Fibroblast of skin of right biceps (primary cell): ENCODE measurements around the gene EYA2.
"Not testable (repeated sequence)": the region's sequence is repeated elsewhere in the genome, so short reads cannot be mapped to it uniquely, and the experiment has no call there.

Experiments
- DNase-seq: peaks from one replicate; pipeline ENCODE4 v3.0.0-alpha.2; 2013

The EYA2 gene, protein sequence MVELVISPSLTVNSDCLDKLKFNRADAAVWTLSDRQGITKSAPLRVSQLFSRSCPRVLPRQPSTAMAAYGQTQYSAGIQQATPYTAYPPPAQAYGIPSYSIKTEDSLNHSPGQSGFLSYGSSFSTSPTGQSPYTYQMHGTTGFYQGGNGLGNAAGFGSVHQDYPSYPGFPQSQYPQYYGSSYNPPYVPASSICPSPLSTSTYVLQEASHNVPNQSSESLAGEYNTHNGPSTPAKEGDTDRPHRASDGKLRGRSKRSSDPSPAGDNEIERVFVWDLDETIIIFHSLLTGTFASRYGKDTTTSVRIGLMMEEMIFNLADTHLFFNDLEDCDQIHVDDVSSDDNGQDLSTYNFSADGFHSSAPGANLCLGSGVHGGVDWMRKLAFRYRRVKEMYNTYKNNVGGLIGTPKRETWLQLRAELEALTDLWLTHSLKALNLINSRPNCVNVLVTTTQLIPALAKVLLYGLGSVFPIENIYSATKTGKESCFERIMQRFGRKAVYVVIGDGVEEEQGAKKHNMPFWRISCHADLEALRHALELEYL

DNA sequence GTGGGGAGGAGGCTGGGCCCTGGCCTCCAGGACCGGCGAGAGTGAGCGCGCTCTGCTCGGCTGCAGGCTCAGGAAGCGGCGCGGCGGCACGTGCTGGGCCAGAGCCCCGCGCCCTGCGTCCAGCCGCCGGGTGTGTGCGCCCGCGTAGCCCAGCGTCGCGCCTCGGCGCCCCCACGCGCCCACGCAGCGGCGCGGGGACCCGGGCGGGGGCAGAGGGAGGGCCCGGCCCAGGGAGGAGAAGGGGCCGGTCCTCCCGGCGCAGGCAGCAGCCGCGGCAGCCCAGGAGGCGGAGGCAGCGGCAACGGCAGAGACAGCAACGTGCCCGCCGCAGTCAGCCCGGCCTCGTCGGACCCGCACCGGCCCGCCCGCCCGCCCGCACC is at the start of gene EYA2:
EYA2 (plus strand) TSS at position 265 of the 380 bp plus-strand sequence. CDS start 95,168 bp downstream, outside the sequence.
- peak; percentile 12 for DNase-seq

DNA sequence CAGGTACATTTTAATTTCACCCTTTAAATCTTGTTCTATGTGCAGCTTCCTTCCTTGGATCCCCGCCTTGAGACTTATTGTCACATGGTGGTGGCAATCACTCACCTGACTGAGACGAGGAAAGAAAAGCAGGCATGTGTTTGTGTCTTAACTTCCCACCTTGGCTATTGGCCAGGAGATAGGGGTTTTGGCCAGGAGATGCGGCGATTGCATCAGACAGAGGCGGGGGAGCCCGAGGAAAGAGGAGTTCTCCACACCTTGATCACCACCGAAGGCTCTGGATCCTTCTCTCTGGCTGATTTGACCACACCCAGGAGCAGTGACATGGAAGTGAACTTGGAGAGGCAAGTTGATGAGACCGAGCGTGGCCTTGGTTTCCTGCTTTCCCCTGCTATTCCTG is 49.7 kb upstream of the EYA2 start:
- no peak for DNase-seq

DNA sequence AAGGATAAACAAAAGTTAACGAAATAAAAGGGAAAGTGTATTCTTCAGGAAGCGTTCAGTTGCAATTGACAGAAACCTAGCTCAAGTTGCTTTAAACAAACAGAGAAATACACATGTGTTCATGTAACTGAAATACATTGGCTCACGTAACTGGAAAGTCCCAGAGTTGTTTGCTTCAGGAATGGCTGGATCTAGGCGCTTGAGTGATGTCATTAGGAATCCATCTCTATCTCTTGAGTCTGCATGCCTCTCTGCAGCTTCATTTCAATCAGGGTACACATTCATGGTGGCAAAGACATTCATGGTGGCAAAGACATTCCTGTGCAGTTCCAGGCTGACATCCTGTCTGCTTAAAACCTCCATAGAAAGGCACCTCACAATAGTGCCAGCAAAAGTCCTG is 45.4 kb upstream of the EYA2 start:
- no peak for DNase-seq

DNA sequence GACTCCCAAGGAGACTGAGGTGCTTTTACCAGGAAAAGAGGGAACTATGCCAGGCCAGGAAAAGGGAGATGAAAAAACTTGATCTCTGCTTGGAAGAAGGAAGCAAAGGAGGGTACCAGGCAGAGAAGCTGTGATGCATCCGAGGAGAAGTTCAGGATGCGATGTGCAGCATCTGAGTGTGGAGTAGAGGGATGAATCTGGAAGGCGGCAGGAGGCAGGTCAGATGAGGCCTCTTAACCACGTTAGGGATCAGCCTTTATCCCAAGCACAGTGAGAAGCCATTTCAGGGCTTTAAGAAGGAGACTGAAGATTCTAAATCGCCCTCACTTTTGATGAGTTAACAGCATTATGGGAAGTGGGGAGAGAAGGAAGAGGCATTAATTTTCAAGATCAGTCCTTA is 44.9 kb upstream of the EYA2 start:
- no peak for DNase-seq

DNA sequence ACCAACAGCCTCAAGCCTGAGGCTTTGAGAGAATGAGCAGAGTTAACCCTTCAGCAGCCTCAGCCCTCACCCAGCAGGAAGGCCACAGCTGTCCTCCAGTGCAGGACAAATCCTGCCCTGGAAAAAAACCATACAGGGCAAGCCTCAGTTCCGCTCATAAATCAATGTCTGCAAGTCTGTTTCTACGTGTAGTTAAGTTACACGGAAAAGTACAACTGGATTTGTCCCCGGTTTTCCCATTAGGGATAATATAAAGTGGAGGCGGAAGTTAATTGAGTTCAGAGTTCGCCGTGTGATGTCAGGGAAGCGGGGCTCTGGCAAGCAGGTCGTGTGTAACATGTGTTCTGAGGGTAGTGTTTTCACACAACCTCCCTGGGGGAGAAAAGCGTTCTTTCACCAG is 44.2 kb upstream of the EYA2 start:
- no peak for DNase-seq

DNA sequence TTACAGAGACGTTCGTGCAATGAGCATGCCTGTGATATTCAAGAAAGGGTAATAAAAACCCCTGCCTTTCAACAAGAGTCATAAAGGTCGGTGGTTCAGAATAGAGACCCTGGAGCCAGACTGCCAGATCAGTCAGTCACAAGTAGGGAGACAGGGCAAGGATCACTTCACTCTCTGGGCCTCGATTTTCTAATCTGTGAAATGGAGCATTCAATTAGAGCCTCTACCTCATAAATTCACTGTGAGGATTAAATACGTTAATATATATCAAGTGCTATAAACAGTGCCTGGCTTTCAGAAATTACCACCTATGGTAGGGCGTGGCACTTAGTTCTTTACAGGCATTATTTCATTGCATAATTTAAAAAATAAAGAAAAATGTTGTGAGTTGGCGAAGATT is 43.7 kb upstream of the EYA2 start:
- DNase-seq: no peak

DNA sequence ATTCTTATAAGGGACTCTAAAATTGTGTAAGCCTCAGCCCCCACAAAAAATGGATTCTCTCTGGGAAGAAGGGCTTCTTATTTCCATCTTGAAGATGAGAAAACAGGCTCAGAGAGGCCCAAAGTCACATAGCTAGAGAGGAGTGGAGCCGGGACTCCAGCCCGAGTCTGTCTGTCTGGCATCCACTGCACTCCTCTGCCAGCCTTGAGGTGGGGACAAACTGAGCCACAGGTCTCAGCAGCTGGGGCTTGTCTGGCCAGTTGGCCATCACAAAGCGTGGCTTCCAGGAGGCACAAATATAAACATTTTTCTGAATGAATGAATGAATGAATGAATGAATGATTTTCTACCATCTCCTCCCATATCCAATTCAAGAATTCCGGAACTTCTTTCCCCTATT is 42.9 kb upstream of the EYA2 start:
- DNase-seq: no peak

DNA sequence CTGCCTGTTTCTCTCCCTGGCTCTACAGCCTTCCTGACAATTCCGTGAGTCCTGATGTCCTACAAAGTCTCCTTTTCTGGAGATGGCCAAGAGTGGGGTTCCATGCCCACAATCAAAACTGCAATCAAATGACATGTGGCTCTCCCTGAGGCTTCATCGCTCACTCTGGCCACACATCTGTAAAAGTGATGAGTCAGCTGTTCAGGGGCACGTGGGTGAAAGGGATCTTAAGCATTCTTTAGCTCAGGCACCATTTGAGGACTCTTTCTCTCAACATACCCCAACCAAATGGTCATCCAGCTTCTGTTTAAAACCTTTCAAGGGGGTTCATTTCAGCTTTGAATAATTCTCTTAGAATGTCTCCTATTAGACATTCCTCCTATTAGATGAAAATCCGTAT is 42.3 kb upstream of the EYA2 start:
- DNase-seq: no peak

DNA sequence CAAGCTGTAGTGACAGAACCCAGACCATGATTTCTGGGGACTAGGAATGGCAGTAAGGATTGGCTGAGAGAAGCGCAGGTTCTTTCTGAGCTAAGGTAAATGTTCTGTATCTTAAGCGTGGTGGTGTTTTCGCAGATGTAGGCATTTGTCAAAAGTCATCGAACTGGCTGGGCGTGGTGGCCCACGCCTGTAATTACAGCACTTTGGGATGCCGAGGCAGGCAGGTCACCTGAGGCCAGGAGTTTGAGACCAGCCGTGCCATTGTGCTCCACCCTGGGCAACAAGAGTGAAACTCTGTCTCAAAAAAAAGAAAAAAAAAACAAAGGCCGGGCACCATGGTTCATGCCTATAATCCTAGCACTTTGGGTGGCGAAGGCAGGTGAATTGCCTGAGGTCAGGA is 40.7 kb upstream of the EYA2 start:
- no peak for DNase-seq

DNA sequence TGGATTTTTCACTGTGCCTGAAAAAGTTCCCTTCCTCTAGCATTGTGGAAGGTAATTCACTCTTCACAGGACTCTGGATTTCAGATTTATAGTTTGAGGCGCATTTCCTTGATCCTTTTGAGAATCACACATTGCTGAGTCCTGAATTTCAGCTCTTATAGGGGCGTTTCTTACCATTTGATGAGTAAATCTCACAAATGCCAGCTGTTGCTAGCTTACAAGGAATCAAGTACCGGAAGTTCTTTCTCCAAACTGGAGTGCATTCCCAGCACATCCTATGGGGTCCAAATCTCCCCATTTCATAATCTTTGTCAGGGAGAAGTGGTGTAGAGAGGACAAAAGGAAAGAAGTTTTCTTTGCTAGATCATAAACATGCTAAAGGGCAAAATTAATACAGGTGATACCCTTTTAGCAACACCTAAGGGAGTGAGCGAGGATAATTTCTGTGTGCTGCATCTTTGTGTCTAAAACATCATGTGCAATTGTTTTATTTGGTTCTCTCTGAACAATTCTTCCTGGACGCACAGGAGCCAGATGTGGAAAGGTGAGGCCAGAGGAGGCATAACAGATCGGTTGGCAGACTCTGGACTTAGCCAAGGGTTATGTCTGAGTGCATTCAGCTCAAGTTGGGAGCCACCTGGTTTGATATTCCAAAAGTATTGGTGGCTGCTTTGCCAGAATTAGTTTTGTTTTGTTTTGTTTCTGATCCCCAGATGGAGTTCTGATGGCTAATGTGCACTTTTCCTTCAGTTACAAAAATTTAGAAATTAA is 37.4 kb upstream of the EYA2 start:
- no peak for DNase-seq

DNA sequence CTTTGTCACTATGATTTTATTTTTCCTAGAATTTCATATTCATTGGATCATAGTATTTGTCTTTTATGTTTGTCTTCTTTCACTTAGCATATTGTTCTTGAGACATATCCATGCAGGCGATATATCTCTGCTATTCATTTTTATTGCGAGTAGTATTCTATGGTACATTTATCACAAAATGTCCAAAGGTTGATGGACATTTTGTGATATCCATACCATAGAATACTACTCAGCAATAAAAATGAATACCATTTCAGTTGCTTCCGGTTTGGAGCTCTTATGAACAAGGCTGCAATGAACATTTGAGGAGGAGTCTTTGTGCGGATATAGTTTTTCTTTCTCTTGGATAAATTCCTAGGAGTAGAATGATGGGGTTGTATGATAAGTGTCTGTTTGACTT is 28.8 kb upstream of the EYA2 start:
- DNase-seq: no peak

DNA sequence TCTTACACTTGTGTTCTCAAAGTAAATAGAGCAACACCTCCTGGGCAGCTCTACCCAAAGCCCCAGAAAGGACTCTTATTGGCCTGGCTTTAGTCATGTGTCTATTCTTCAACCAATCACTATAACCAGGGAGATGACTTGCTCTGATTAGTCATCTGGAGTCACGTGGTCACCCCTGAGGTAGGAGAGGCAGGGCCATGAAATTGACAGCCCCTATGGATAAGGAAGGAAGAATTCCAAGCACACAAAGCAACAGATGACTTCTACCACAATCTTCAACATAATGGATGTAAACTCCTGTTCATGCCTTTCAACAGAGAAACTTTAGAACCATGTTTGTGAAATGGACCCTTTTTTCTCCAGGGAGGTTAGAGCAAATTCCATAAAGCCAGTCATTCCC is 24.6 kb upstream of the EYA2 start:
- peak; percentile 20 for DNase-seq

DNA sequence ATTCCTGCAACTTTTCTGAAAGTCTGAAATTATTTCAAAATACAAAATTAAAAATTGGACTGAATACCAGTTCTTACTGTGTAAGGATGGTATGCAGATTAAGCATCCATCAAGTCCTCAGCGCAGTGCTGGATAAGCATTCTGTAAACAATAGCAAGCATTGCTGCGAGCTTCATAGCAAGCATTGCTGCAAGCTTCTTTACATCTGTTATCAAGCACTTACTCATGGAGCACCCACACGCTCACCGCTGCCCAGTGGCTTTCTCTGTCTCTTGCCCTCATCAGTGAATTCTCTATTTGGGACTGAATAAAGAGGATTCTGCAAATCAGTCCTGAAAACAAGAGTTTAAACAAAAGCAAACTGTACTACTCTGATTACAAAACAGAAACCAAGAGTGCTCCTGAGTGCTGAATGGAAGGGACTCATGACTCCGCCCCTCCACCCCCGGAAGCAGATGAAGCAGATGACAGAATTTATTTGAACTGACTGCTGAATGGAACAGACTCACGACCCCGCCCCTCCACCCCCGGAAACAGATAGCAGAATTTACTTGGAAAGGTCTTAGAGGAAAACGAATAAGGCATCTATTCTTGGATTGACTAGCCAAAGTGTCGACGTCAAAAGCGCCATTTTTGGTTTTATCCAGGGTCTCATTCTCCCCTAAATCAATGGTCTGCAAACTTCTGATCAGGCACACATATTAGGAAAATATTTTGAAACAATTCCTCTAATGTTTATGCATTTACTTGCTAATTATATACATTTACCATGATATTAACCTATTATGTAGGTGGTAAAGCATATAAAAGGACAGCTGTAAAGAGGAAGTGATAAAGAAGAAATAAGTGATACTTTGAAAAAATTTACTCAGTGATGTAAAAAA is 22.1 kb upstream of the EYA2 start:
- DNase-seq: no peak

DNA sequence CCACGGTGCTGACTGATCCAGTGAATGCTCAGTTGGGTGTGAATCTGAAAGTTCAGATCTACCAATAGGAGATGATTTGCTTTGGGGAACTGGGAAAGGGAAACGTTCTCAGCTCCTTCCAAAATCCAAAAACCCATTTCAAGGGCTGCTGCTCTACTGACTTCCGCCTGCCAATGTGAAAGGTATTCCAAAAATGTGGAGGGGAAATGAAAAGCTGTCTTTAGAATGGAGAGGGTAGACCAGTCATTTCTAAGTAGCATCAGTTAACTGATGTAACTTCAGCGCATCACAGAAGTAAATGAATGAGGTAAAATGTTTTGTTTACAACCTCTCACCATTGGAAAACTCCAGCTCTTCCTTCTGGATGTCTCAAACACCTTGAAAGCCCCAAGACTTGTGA is 19.6 kb upstream of the EYA2 start:
- peak; percentile 23 for DNase-seq

DNA sequence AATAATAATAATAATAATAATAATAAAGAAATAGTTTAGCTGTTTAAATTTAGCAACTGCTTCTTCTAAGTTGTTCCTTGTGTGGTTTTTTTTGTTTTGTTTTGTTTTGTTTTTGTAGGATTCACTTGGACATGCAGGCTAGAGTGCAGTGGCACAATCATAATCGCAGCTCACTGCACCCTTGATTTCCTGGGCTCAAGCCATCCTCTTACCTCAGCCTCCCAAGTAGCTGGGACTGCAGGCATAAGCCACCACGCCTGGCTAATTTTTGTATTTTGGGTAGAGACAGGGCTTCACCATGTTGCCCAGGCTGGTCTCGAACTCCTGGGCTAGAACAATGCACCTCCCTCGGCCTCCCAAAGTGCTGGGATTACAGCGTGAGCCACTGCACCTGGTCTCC is 15.3 kb upstream of the EYA2 start:
- DNase-seq: no peak

DNA sequence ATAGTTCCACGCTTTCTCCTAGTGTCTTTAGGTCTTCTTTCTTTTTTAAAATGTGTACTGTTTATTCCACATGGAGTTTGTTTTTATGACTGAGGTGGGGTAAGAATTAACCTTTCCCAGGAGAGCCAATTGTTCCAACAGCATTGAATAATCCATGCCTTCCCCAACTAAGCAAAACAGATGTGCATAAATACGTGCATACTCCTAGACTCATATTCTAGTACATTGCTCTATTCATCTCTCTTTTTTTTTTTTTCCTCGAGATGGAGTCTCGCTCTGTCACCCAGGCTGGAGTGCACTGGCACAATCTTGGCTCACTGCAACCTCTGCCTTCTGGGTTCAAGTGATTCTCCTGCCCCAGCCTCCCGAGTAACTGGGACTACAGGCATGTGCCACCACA is 14.7 kb upstream of the EYA2 start:
- DNase-seq: not testable (repeated sequence)

DNA sequence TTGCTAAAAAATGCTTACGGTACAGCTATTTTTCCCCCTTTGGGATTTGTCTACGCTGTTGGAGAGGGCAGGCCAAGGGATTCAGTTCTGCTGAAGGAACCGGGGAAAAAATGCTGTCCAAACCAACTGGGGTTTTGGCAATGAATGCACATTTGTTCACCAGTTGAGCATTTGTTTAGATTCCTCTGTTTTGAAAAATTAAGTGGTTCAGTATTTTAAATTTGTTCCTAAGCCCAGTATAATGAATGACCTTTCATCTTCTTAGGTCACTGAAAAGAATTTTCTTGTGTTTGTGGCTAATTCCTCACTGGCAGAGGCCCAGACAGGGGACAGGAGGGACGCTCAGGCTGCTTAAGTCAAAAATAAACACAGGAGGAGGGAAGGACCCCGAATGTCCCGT is 10.8 kb upstream of the EYA2 start:
- DNase-seq: no peak

DNA sequence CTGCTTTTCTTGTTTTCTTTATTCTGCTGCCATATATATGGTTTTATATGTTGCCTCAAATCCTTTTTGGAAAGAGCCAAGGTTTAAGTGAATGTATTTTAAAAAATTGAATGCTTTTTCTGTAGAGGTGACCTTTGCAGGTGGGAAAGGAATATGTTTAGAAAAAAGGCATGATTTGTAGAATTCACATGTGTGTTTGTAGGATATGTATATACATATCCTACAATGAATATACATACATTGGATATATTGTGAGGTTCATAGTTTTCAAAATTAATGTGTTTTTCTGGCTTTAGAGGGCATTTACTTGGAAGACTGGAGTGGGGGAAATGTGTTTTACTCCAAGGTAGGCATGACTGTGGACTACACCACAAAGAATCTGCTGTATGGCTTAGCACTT is 4.0 kb upstream of the EYA2 start:
- DNase-seq: no peak

DNA sequence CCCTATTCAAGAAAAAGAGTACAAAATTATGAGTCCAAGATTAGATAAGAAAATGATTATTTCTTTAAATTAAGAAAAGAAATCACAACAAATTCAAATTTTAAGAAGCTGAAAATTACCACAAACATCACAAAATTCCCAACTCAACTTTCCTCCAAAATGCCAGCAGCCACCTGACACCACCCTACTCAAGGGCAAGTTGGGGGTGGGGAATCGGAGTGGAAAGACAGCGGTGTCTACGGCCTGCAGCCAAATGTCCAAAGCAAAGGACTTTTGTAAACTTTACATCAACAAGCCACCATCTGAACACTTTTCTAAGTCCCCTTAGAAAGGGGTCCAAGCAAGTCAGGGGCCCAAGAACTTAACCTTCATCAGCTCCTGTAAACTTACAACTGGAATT is 1.6 kb upstream of the EYA2 start:
- no peak for DNase-seq

DNA sequence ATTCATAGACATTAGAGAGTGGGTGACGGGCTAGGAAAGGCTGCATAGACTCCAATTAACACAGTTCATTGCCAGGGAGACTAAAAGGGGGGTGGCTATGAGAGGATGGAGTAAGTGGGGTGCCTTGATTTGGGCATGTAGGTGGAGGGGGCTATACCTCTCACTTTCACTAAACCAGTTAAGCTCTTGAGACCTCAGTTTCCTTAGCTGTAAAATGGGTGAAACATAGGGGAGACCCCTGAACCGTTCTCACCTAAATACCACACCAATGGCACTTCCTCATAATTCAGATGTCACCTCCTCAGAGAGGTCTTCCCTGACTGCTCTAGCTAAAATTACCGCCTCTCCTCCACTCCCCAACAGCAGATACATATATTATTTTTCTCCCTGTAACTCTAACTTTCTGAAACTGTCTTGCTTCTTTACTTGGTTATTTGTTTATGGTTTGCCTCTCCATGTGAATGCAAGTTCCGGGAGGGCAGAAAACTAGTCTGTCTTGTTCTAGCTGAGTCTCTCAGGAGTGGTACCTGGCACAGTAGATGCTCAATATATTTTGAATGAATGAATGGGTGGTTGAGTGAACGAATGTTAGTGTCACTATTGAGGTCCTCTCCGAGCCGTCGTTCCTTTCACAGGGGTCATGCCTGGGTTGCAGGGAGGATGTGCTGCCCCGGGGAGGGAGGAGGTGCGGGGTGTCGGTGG is 615 bp upstream of the EYA2 start:
- DNase-seq: no peak

DNA sequence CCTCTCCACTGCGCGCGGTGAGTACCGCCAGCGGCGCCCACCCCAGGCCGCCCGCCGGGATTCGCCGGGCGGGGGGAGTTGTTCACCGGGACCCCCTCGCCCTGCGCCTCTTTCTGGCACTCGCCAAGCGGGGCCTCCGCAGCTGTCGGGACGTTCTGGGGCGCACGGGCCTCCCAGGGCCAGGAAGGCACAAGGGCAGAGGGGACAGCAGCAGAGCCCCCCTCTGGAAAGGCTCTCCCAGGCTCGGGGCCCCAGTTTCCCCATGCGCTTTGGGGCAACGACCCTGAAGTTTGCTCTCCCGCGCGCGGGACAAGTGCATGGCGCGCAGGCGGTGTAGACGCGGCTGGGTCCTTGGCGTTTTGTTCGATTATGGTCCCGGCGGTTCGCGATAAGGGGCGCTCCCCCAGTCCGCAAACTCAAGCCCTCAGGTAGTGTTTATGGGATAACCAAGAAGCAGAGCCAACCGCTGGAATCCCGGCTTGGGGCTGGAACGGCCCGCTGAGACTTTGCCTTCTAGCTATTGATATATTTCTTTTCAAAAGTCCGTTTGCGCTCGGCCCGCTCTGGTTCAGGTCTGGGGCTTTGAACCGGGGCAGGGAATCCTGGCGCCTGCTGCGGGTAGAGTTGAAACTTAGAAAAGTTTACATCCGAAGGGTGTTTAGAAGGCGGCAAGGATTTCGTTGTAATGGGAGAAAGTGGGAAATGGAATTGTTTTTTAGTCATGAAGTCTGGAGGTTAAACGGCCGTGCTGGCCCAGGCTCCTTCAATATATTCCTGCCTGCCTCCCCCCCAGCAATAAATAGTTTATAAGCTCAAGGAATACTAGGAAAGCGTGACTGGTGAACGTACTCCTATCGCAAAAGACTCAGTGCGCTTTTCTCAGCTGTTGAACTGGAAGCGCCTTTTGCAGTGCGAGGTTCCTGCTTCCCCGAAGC is 595 bp downstream of the EYA2 start:
- peak; percentile 24 for DNase-seq

DNA sequence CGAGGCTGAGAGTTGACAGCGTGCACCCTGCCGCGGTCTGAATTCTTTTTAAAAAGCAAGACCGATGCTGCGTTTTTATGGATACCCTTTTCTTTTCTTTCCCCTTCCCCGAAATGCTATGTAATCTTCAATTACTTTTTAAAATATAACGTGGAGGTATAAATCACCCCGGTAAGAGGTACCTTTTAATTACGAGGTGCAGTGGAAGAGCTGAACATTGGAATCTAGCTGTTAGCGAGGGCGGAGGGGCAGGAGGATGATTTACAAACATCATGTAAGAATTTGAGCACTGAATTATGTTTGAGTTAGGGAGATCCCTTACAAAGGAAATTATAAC is 1.2 kb downstream of the EYA2 start:
- no peak for DNase-seq
